WTC11 (cell line): ENCODE data around the gene CCDC9. TPM values are rescaled to one million over a fixed set of nuclear protein-coding genes. Genes with fewer than 3 reads are reported as not detected.

ENCODE experiments used
- ATAC-seq: fragments of 200-7000 bp; cut with Tn5 transposase; 2 replicates; pipeline ENCODE4 v1.10.0; 2021; ENCODE audit warnings: mild to moderate bottlenecking, moderate library complexity
- CTCF ChIA-PET: fragments of 300-600 bp; sonication (Branson Sonifier 250); formaldehyde crosslinking; loops from one replicate; lab custom pipeline; 2021; ENCODE audit warnings: antibody characterized with exemption; lab: Charles Lee
- POLR2A ChIA-PET: fragments of 350-600 bp; sonication (Branson Sonifier 250); formaldehyde crosslinking; loops from one replicate; lab custom pipeline; 2021; ENCODE audit warnings: antibody characterized with exemption; lab: Charles Lee
- DNase-seq: peaks from one replicate; pipeline ENCODE4 v3.0.0; 2021; ENCODE audit warnings: low spot score
- H3K27ac Mint-ChIP-seq: 2 replicates; pipeline ENCODE4 v1.8.0; 2021; ENCODE audit warnings: mixed read lengths
- H3K27me3 Mint-ChIP-seq: 2 replicates; pipeline ENCODE4 v1.8.0; 2021; ENCODE audit warnings: low read depth, mild to moderate bottlenecking, moderate library complexity, mixed read lengths
- H3K36me3 Mint-ChIP-seq: 2 replicates; pipeline ENCODE4 v1.8.0; 2021; ENCODE audit warnings: mixed read lengths
- H3K4me1 Mint-ChIP-seq: 2 replicates; pipeline ENCODE4 v1.8.0; 2022; ENCODE audit warnings: mixed read lengths
- H3K4me3 Mint-ChIP-seq: 2 replicates; pipeline ENCODE4 v1.8.0; 2021; ENCODE audit warnings: mild to moderate bottlenecking, moderate library complexity, mixed read lengths
- H3K9me3 Mint-ChIP-seq: 2 replicates; pipeline ENCODE4 v1.8.0; 2021; ENCODE audit warnings: mixed read lengths
- GABPB1 ChIP-seq: sonication (generic); formaldehyde crosslinking; IDR thresholded peaks from 2 replicates; pipeline ENCODE4 v1.8.1; 2023; ENCODE audit warnings: mild to moderate bottlenecking, missing genetic modification reagents
- JAZF1 ChIP-seq: fragments of 250-450 bp; sonication (Bioruptor Pico); IDR thresholded peaks from 2 replicates; pipeline ENCODE4 v1.9.0; 2021; ENCODE audit warnings: moderate library complexity, mild to moderate bottlenecking, inconsistent platforms
- PRRX2 ChIP-seq: fragments of 250-450 bp; sonication (Bioruptor Pico); IDR thresholded peaks from 2 replicates; pipeline ENCODE4 v1.8.0; 2021; ENCODE audit warnings: mild to moderate bottlenecking
- TEAD1 ChIP-seq: sonication (generic); formaldehyde crosslinking; IDR thresholded peaks from 2 replicates; pipeline ENCODE4 v1.8.0; 2022; ENCODE audit warnings: mild to moderate bottlenecking, missing genetic modification reagents
- TP53 ChIP-seq: sonication (generic); formaldehyde crosslinking; IDR thresholded peaks from 2 replicates; pipeline ENCODE4 v1.8.1; 2023; ENCODE audit warnings: mild to moderate bottlenecking, missing genetic modification reagents
- ZBTB21 ChIP-seq: sonication (generic); formaldehyde crosslinking; IDR thresholded peaks from 2 replicates; pipeline ENCODE4 v1.8.1; 2023; ENCODE audit warnings: mild to moderate bottlenecking, missing genetic modification reagents, borderline replicate concordance
- total RNA-seq: library from RNA; stranded (reverse); gene quantifications from 3 replicates; pipeline ENCODE4 v1.2.3, GENCODE V29; 2021
- TF ChIP-seq, protein P1 (sequence below): sonication (generic); formaldehyde crosslinking; IDR thresholded peaks from 2 replicates; pipeline ENCODE4 v1.8.0; 2022; ENCODE audit warnings: mild to moderate bottlenecking, missing genetic modification reagents
- TF ChIP-seq, protein P2 (sequence below): fragments of 200-600 bp; IDR thresholded peaks from 2 replicates; pipeline ENCODE4 v1.8.0; 2022; ENCODE audit warnings: antibody characterized with exemption
- TF ChIP-seq, protein P3 (sequence below): sonication (generic); formaldehyde crosslinking; conservative IDR thresholded peaks from 2 replicates; pipeline ENCODE4 v1.8.1; 2023; ENCODE audit warnings: mild to moderate bottlenecking, low read depth, missing genetic modification reagents, moderate library complexity
- TF ChIP-seq, protein P4 (sequence below): sonication (generic); formaldehyde crosslinking; IDR thresholded peaks from 2 replicates; pipeline ENCODE4 v1.8.0; 2022; ENCODE audit warnings: mild to moderate bottlenecking, missing genetic modification reagents
- TF ChIP-seq, protein P5 (sequence below): fragments of 250-450 bp; sonication (Bioruptor Pico); IDR thresholded peaks from 2 replicates; pipeline ENCODE4 v1.9.0; 2021; ENCODE audit warnings: mild to moderate bottlenecking, borderline replicate concordance

Gene CCDC9
- total RNA-seq, 1 experiment from 2014 or later = 37.7 TPM

- Mint-ChIP-seq H3K27ac (peak overlapping the region; percentile 98), H3K4me3 (no peak overlapping the region), H3K27me3 (no peaks in the 10 kb centered on the region), H3K36me3 (peaks cover 36% of the 10 kb centered on the region), H3K9me3 (no peaks in the 10 kb centered on the region), H3K4me1 (peaks cover 20% of the 10 kb centered on the region)
- POLR2A ChIA-PET = interaction anchor here (0.7 to 3.6 kb wide), 7 partner anchors 9 to 46 kb away, joined by 3 to 29 read pairs (median 9); partner anchors contain the start of gene CCDC9
- CTCF ChIA-PET = interaction anchor here (0.6 to 9.2 kb wide), 40 partner anchors 9 to 712 kb away, joined by 3 to 402 read pairs (median 4); partner anchors contain the start of genes CCDC9, DHX34 and ZC3H4
- peak; percentile 82 for DNase-seq
- ATAC-seq = peak; percentile 58
- peak; percentile 62; the same call in 1 of the 2 replicates for TF ChIP-seq GABPB1 (CRISPR knock-in tag)
- TF ChIP-seq, protein P1, sequence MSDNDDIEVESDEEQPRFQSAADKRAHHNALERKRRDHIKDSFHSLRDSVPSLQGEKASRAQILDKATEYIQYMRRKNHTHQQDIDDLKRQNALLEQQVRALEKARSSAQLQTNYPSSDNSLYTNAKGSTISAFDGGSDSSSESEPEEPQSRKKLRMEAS (CRISPR knock-in tag) = peak; percentile 50; the same call in 1 of the 2 replicates
- no peak for TF ChIP-seq JAZF1 (CRISPR knock-in tag)
- TF ChIP-seq, protein P2, sequence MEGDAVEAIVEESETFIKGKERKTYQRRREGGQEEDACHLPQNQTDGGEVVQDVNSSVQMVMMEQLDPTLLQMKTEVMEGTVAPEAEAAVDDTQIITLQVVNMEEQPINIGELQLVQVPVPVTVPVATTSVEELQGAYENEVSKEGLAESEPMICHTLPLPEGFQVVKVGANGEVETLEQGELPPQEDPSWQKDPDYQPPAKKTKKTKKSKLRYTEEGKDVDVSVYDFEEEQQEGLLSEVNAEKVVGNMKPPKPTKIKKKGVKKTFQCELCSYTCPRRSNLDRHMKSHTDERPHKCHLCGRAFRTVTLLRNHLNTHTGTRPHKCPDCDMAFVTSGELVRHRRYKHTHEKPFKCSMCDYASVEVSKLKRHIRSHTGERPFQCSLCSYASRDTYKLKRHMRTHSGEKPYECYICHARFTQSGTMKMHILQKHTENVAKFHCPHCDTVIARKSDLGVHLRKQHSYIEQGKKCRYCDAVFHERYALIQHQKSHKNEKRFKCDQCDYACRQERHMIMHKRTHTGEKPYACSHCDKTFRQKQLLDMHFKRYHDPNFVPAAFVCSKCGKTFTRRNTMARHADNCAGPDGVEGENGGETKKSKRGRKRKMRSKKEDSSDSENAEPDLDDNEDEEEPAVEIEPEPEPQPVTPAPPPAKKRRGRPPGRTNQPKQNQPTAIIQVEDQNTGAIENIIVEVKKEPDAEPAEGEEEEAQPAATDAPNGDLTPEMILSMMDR = peak; percentile 82
- TF ChIP-seq PRRX2 (CRISPR knock-in tag) = no peak
Observed at GRCh38 chr19:47210689-47211316, 45.5 kb upstream of the CCDC9 start.

- H3K27ac Mint-ChIP-seq = no peak overlapping the region
Observed at GRCh38 chr19:47215581-47215980, 40.7 kb upstream of the CCDC9 start.

More at GRCh38 chr19:47215581-47215980, 40.7 kb upstream of the CCDC9 start:
- ChIA-PET POLR2A (interaction anchor here (0.7 to 0.9 kb wide), 2 partner anchors 15 to 687 kb away, joined by 3 to 4 read pairs; no protein-coding TSS in a partner anchor), CTCF (interaction anchor here (0.7 to 9.2 kb wide), 2 partner anchors 30 to 203 kb away, joined by 3 to 402 read pairs; no protein-coding TSS in a partner anchor)
- ATAC-seq (no peak), DNase-seq (no peak)
- Mint-ChIP-seq H3K27me3 (no peaks in the 10 kb centered on the region), H3K4me3 (no peak overlapping the region), H3K36me3 (peaks cover 4% of the 10 kb centered on the region), H3K4me1 (peaks cover 3% of the 10 kb centered on the region), H3K9me3 (no peaks in the 10 kb centered on the region)
- TF ChIP-seq, protein P3, sequence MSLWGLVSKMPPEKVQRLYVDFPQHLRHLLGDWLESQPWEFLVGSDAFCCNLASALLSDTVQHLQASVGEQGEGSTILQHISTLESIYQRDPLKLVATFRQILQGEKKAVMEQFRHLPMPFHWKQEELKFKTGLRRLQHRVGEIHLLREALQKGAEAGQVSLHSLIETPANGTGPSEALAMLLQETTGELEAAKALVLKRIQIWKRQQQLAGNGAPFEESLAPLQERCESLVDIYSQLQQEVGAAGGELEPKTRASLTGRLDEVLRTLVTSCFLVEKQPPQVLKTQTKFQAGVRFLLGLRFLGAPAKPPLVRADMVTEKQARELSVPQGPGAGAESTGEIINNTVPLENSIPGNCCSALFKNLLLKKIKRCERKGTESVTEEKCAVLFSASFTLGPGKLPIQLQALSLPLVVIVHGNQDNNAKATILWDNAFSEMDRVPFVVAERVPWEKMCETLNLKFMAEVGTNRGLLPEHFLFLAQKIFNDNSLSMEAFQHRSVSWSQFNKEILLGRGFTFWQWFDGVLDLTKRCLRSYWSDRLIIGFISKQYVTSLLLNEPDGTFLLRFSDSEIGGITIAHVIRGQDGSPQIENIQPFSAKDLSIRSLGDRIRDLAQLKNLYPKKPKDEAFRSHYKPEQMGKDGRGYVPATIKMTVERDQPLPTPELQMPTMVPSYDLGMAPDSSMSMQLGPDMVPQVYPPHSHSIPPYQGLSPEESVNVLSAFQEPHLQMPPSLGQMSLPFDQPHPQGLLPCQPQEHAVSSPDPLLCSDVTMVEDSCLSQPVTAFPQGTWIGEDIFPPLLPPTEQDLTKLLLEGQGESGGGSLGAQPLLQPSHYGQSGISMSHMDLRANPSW = no peak
- TF ChIP-seq ZBTB21 (CRISPR knock-in tag) (no peak), TP53 (no peak), TEAD1 (no peak)
- TF ChIP-seq, protein P4, sequence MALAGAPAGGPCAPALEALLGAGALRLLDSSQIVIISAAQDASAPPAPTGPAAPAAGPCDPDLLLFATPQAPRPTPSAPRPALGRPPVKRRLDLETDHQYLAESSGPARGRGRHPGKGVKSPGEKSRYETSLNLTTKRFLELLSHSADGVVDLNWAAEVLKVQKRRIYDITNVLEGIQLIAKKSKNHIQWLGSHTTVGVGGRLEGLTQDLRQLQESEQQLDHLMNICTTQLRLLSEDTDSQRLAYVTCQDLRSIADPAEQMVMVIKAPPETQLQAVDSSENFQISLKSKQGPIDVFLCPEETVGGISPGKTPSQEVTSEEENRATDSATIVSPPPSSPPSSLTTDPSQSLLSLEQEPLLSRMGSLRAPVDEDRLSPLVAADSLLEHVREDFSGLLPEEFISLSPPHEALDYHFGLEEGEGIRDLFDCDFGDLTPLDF = no peak
- TF ChIP-seq, protein P5, sequence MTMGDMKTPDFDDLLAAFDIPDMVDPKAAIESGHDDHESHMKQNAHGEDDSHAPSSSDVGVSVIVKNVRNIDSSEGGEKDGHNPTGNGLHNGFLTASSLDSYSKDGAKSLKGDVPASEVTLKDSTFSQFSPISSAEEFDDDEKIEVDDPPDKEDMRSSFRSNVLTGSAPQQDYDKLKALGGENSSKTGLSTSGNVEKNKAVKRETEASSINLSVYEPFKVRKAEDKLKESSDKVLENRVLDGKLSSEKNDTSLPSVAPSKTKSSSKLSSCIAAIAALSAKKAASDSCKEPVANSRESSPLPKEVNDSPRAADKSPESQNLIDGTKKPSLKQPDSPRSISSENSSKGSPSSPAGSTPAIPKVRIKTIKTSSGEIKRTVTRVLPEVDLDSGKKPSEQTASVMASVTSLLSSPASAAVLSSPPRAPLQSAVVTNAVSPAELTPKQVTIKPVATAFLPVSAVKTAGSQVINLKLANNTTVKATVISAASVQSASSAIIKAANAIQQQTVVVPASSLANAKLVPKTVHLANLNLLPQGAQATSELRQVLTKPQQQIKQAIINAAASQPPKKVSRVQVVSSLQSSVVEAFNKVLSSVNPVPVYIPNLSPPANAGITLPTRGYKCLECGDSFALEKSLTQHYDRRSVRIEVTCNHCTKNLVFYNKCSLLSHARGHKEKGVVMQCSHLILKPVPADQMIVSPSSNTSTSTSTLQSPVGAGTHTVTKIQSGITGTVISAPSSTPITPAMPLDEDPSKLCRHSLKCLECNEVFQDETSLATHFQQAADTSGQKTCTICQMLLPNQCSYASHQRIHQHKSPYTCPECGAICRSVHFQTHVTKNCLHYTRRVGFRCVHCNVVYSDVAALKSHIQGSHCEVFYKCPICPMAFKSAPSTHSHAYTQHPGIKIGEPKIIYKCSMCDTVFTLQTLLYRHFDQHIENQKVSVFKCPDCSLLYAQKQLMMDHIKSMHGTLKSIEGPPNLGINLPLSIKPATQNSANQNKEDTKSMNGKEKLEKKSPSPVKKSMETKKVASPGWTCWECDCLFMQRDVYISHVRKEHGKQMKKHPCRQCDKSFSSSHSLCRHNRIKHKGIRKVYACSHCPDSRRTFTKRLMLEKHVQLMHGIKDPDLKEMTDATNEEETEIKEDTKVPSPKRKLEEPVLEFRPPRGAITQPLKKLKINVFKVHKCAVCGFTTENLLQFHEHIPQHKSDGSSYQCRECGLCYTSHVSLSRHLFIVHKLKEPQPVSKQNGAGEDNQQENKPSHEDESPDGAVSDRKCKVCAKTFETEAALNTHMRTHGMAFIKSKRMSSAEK (CRISPR knock-in tag) = no peak
